Sigmoid colon (tissue), 4 donors: Measurements from ENCODE around the gene MLLT3.

ENCODE experiments used
- CTCF ChIP-seq, 4 experiments: fragments of 450-650 bp in 3 of 4; fragments of 200-600 bp in 1 of 4; IDR thresholded peaks; one replicate each; pipeline ENCODE4 v1.5.1; 2016 to 2019; ENCODE audit warnings: antibody characterized with exemption in 4 of 4, mild to moderate bottlenecking in 3 of 4, moderate library complexity in 2 of 4
- POLR2A ChIP-seq, 2 donors: fragments of 450-650 bp; IDR thresholded peaks; one replicate each; pipeline ENCODE4 v1.6.1; 2016; ENCODE audit warnings: antibody characterized with exemption in 2 of 2, mild to moderate bottlenecking in 2 of 2, moderate library complexity in 2 of 2
- POLR2AphosphoS5 ChIP-seq, 4 donors: sonication (generic); formaldehyde crosslinking; IDR thresholded peaks; one replicate each; pipeline ENCODE4 v1.6.1; 2017; ENCODE audit warnings: antibody characterized with exemption in 4 of 4

- TF ChIP-seq CTCF (IDR thresholded peaks at IDR 0.05), result no peak
- no peak for TF ChIP-seq POLR2A (IDR thresholded peaks at IDR 0.05)
- no peak for TF ChIP-seq POLR2AphosphoS5 (IDR thresholded peaks at IDR 0.05)
Measured at GRCh38 chr9:20387062-20387461, 235.2 kb downstream of the MLLT3 start.
